Karpas-422 (cell line): ENCODE measurements around the gene EEF1AKMT3. TPM values are rescaled to one million over a fixed set of nuclear protein-coding genes. Genes with fewer than 3 reads are reported as not detected.
"Not testable (repeated sequence)": the region's sequence is repeated elsewhere in the genome, so short reads cannot be mapped to it uniquely, and the experiment has no call there.

Experiments
- DNase-seq: peaks from one replicate; pipeline ENCODE4 v3.0.0-alpha.2; 2015
- H2AFZ ChIP-seq: fragments of 200-600 bp; sonication (generic); 2 replicates; pipeline ENCODE4 v1.6.1; 2014; ENCODE audit warnings: antibody characterized with exemption, low read length, mixed read lengths
- H3K27ac ChIP-seq: fragments of 200-600 bp; sonication (generic); 2 replicates; pipeline ENCODE4 v1.5.1; 2014; ENCODE audit warnings: mild to moderate bottlenecking, low read length, moderate library complexity
- H3K27me3 ChIP-seq: fragments of 200-600 bp; sonication (generic); 2 replicates; pipeline ENCODE4 v1.6.1; 2014; ENCODE audit warnings: low read length, mixed read lengths
- H3K36me3 ChIP-seq: fragments of 200-600 bp; sonication (generic); 2 replicates; pipeline ENCODE4 v1.6.1; 2014; ENCODE audit warnings: low read length, mixed read lengths; ENCODE audit not compliant: insufficient read depth
- H3K4me1 ChIP-seq: fragments of 200-600 bp; sonication (generic); 2 replicates; pipeline ENCODE4 v1.6.1; 2014; ENCODE audit warnings: mild to moderate bottlenecking, low read length, mixed read lengths
- H3K4me2 ChIP-seq: fragments of 200-600 bp; sonication (generic); 2 replicates; pipeline ENCODE4 v1.6.1; 2014; ENCODE audit warnings: low read length, low read depth, mild to moderate bottlenecking; ENCODE audit not compliant: poor library complexity, severe bottlenecking
- H3K4me3 ChIP-seq: fragments of 200-600 bp; sonication (generic); 2 replicates; pipeline ENCODE4 v1.5.1; 2014; ENCODE audit warnings: mild to moderate bottlenecking, antibody characterized with exemption, low read length, mixed read lengths
- H3K79me2 ChIP-seq: fragments of 200-600 bp; sonication (generic); 2 replicates; pipeline ENCODE4 v1.6.1; 2014; ENCODE audit warnings: mild to moderate bottlenecking, low read length, mixed read lengths
- H3K9ac ChIP-seq: fragments of 200-600 bp; sonication (generic); 2 replicates; pipeline ENCODE4 v1.6.0; 2014; ENCODE audit warnings: low read length
- H3K9me2 ChIP-seq: fragments of 200-600 bp; sonication (generic), shearing (Covaris generic); replicated peaks from 2 replicates; pipeline ENCODE4 v1.6.0; 2014; ENCODE audit warnings: mild to moderate bottlenecking, low read length, moderate library complexity; ENCODE audit not compliant: insufficient read depth
- H3K9me3 ChIP-seq: fragments of 300-700, 200-600 bp; sonication (generic); 2 replicates; pipeline ENCODE4 v1.6.1; 2014; ENCODE audit warnings: low read length, mixed read lengths
- H4K20me1 ChIP-seq: fragments of 200-600 bp; sonication (generic); 2 replicates; pipeline ENCODE4 v1.6.1; 2014; ENCODE audit warnings: mild to moderate bottlenecking, antibody characterized with exemption, low read length, low read depth; ENCODE audit not compliant: insufficient read depth
- total RNA-seq: library from RNA; depleted of rRNA; stranded (reverse); fragments of >200 nt; shearing (Covaris generic); gene quantifications from 2 replicates; pipeline ENCODE4 v1.2.3, GENCODE V29; 2014; ENCODE audit warnings: low replicate concordance

The EEF1AKMT3 gene
- total RNA-seq, 1 experiment from 2014 or later, result 5.5 TPM

DNA sequence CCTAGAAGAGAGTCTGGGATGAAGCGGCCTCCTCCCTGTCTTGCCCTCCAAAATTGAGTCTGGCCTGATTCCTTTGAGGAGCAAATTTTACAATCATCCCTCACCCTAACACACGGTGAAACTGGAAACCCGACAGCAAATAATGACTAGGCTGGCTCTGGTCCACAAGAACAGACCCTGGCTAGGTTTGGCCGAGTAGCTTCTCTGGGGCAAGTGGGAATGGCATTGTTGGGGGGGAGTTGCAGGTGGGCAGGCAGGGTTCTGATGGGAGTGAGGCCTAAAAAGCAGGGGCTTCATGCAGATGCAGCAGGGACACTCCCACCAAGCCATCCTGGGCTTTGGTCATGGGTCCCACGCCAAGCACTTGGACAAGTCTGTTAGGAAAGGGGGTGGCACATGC, 48.6 kb downstream of the EEF1AKMT3 start:
- H3K27ac ChIP-seq, H3K4me1 ChIP-seq, H3K27me3 ChIP-seq, H3K79me2 ChIP-seq, H3K9ac ChIP-seq, H3K9me3 ChIP-seq, H3K36me3 ChIP-seq, H3K9me2 ChIP-seq, H4K20me1 ChIP-seq, DNase-seq, H2AFZ ChIP-seq, H3K4me3 ChIP-seq, H3K4me2 ChIP-seq: not testable (repeated sequence)

- Histone ChIP-seq H4K20me1 (no peaks in the 10 kb centered on the region), H3K4me1 (peaks cover 6% of the 10 kb centered on the region), H3K27ac (no peak overlapping the region), H3K36me3 (no peaks in the 10 kb centered on the region), H3K4me2 (no peak overlapping the region), H3K9ac (no peak overlapping the region), H3K9me3 (no peaks in the 10 kb centered on the region), H3K9me2 (no peaks in the 10 kb centered on the region), H3K27me3 (no peaks in the 10 kb centered on the region), H3K4me3 (no peak overlapping the region), H3K79me2 (no peaks in the 10 kb centered on the region), H2AFZ (no peak overlapping the region)
- no peak for DNase-seq
Measured at GRCh38 chr12:57821474-57822214, 49.2 kb downstream of the EEF1AKMT3 start.

DNA sequence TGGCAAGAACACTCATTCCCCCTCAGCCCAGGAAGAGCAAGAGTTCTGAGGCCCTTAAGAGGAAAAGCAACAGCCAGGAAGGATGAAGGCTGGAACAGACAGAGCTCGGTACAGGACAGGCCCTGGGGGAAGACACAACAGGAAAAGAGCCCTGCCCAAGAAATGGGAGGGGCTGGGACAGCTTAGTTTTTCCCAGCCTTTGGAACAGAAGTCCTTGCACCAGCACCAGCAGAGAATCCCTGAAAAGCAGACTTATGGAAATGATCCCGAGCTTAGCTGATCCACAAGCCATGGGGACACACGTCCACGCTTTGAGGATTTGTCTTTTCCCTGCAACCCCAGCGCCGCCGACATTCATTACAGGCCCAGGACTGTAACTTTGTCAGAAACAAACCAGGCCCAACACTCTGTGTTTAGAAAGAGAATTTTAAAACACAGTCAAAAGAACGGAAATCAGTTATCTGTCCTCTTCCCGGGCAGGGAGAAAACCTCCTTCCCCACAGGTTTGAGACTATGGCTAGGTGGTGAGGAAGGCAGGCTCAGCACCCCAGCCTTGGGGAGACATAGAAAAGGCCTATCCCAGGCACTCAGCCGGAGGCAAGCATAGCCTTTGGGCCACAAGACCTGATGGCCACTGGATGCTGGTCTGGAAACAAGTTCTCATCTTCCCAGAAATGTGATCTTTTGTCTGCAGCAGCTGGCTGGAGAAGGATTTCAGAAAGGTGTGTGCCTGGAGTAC, 50.1 kb downstream of the EEF1AKMT3 start:
- Histone ChIP-seq H4K20me1 (no peaks in the 10 kb centered on the region), H3K27me3 (no peaks in the 10 kb centered on the region), H3K27ac (no peak overlapping the region), H3K4me3 (no peak overlapping the region), H3K4me2 (no peak overlapping the region), H2AFZ (no peak overlapping the region), H3K4me1 (peaks cover 6% of the 10 kb centered on the region), H3K36me3 (no peaks in the 10 kb centered on the region), H3K9me2 (no peaks in the 10 kb centered on the region), H3K9ac (no peak overlapping the region), H3K9me3 (no peaks in the 10 kb centered on the region), H3K79me2 (no peaks in the 10 kb centered on the region)
- no peak for DNase-seq

DNA sequence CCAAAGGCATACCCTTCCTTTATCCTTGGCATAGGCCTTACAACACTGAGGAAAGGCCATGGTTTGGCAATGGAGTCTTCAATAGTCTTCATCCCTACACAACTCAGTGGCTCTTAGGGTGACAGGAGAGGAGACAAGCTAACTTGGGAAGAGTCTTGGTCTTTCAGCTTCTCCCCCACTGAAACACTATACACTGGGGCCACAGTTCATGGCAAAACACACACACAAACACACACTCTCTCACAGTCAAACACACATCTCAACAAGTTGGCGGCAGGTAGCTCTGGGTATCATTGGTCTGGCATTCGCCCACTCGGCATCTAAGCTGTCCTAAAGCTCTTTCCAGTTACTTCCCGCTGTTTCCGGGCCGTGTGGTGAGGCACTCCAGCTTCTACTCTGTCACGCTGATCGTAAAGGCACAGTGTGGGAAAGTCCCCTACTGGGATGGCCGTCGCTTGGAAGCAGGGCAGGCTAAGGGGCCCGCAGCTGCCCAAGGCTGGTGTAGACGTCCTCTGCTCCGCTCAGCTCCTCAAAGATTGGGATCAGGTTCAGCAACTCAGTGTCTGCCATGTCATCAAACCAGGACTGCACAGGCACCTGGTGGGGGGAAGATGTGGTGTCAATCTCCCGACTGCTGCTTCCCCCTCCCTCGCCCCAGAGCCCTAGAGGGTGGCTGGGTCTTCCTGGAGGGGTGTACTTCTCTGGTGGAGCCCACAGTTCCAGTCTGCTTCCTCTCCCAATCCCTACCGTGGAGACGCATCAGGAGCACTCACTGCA, 50.9 kb downstream of the EEF1AKMT3 start:
- DNase-seq, result no peak
- no peaks in the 10 kb centered on the region for H4K20me1 ChIP-seq

GRCh38 chr12:57823908-57824640, 51.7 kb downstream of the EEF1AKMT3 start:
- Histone ChIP-seq H3K79me2 (no peaks in the 10 kb centered on the region), H2AFZ (no peak overlapping the region), H3K4me3 (no peak overlapping the region), H3K4me1 (no peaks in the 10 kb centered on the region), H3K36me3 (no peaks in the 10 kb centered on the region), H4K20me1 (no peaks in the 10 kb centered on the region), H3K27ac (no peak overlapping the region), H3K9me3 (no peaks in the 10 kb centered on the region), H3K4me2 (no peak overlapping the region), H3K27me3 (no peaks in the 10 kb centered on the region), H3K9ac (no peak overlapping the region), H3K9me2 (no peaks in the 10 kb centered on the region)
- no peak for DNase-seq

More for the DNA sequence above, 50.9 kb downstream of the EEF1AKMT3 start:
- no peaks in the 10 kb centered on the region for H3K36me3 ChIP-seq
- H3K9me2 ChIP-seq, result no peaks in the 10 kb centered on the region
- H3K27me3 ChIP-seq, result no peaks in the 10 kb centered on the region
- H3K4me2 ChIP-seq, result no peak overlapping the region
- no peak overlapping the region for H3K9ac ChIP-seq
- no peak overlapping the region for H3K27ac ChIP-seq
- peaks cover 6% of the 10 kb centered on the region for H3K4me1 ChIP-seq
- H3K79me2 ChIP-seq, result no peaks in the 10 kb centered on the region
- H3K4me3 ChIP-seq, result no peak overlapping the region
- no peak overlapping the region for H2AFZ ChIP-seq
- no peaks in the 10 kb centered on the region for H3K9me3 ChIP-seq

DNA sequence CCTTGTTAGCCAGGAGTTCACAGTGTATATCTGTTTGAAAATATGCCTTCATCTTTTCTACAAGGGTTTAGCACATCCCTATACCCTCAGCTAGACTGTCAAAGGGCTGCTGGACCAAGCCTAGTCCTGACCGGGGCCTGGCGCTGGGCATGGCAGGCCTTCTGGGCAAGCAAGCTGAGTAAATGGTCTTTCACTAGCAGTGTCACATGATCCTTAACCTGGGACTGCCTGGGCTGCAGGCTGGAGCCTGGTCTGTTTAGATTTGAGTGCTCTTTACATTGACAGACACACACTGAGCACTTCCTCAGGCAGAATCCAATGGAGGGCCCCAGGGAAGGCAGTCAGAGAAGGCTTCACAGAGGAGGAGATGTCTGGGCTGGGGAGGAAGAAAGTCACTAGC, 53.0 kb downstream of the EEF1AKMT3 start:
- no peak overlapping the region for H3K9ac ChIP-seq
- H3K4me1 ChIP-seq, result no peaks in the 10 kb centered on the region
- no peak for DNase-seq
- no peaks in the 10 kb centered on the region for H3K9me3 ChIP-seq
- H3K27ac ChIP-seq, result no peak overlapping the region
- no peak overlapping the region for H3K4me2 ChIP-seq
- H3K27me3 ChIP-seq, result no peaks in the 10 kb centered on the region
- no peaks in the 10 kb centered on the region for H3K36me3 ChIP-seq
- H3K4me3 ChIP-seq, result no peak overlapping the region
- H3K79me2 ChIP-seq, result no peaks in the 10 kb centered on the region
- H2AFZ ChIP-seq, result no peak overlapping the region
- H4K20me1 ChIP-seq, result no peaks in the 10 kb centered on the region
- no peaks in the 10 kb centered on the region for H3K9me2 ChIP-seq

GRCh38 chr12:57826400-57826799, 54.0 kb downstream of the EEF1AKMT3 start:
- Histone ChIP-seq H3K27me3 (no peaks in the 10 kb centered on the region), H3K4me2 (no peak overlapping the region), H3K9ac (no peak overlapping the region), H2AFZ (no peak overlapping the region), H3K36me3 (no peaks in the 10 kb centered on the region), H3K79me2 (no peaks in the 10 kb centered on the region), H3K9me2 (no peaks in the 10 kb centered on the region), H3K27ac (no peak overlapping the region), H3K4me3 (no peak overlapping the region), H3K9me3 (no peaks in the 10 kb centered on the region), H4K20me1 (no peaks in the 10 kb centered on the region; the same call in 1 of the 2 replicates), H3K4me1 (no peaks in the 10 kb centered on the region)
- DNase-seq, result no peak
